ENCODE results near the gene ZBED5.

DNA sequence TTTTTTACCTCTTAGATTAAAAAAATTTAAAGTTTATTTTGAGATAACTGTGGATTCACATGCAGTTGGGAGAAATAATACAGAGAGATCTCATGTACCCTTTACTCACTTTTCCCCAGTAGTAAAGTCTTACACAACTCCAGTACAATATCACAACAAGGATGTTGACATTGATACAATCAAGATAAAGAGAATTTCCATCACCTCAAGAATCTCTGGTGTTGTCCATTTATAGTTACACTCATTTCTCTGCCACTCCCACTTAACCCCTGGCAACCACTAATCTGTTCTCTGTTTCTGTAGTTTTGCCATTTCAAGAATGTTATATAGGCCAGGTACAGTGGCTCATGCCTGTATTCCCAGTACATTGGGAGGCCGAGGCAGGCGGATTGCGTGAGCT, 10.5 kb upstream of the ZBED5 start:
- no peak for TF ChIP-seq CTCF (optimal IDR thresholded peaks at IDR 0.05 in 1 of 3, IDR thresholded peaks at IDR 0.05 in 1 of 3, conservative IDR thresholded peaks at IDR 0.05 in 1 of 3; ENCODE audit: extremely low read depth in 1 of 3, insufficient read depth in 2 of 3, low read length in 3 of 3)
- TF ChIP-seq EZH2 (IDR thresholded peaks at IDR 0.05; ENCODE audit: low read length) = no peak

Measured in keratinocyte (primary cell).